GM19238 (cell line): Measurements from ENCODE around the gene IRX3.

Experiments
- DNase-seq: peaks from one replicate; pipeline ENCODE4 v3.0.0; 2011; ENCODE audit warnings: low spot score; ENCODE audit not compliant: insufficient read length

Gene IRX3

GRCh38 chr16:54286366-54287130 is at the start of gene IRX3:
TSS of gene IRX3 (minus strand) at chr16:54286787. CDS start at chr16:54286050, 737 bp downstream.
- DNase-seq: no peak

DNA sequence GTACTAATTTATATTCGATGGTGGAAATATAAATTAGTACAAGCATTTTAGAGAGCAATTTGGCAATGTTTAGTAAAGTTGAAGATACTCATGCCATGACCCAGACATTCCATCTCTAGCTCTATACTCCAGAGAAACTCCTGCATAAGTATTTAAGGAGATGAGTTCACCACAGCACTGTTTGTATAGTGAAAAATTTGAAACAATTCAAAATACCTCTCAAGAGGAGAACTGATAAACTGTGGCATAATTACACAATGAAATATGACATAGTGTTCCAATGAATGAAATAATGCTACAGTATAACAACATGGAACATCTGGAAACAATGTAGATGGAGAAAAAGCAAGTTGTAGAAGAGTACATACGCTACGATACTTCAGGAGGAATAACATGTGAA is 48.6 kb upstream of the IRX3 start:
- DNase-seq: no peak

GRCh38 chr16:54334208-54334607 is 47.6 kb upstream of the IRX3 start:
- DNase-seq: no peak

DNA sequence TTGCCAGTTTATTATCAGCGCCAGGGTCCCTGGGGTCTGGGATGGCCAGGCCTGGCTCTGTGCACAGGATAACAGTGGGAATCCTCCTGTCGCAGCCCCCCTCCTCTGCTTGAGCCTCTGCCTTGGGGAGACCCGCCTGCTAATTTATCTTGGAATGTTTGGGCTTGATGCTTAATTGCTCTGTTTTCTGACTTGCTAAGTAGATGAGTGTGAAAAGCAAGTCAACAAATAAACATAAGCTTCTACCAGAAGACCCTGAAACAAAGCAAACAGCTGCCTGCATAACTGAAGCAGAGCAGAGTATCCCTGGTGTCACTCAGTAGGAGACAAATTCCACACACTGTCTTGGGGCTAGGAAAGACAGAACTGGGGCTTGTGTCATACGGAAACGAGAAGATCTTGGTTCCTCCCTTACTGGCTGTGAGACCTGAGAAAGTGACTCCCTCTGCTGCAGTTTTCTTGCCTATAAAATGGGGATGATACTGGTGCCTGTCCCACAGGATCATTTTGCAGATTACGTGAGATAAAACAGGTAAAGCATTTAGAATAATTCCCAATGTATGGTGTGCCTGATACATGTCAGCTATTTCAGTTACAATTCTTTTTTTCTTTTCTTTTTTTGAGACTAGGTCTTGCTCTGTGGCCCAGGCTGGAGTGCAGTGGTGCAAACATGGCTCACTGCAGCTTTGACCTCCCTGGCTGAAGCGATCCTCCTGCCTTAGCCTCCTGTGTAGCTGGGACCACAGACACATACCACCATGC is 44.8 kb upstream of the IRX3 start:
- no peak for DNase-seq

DNA sequence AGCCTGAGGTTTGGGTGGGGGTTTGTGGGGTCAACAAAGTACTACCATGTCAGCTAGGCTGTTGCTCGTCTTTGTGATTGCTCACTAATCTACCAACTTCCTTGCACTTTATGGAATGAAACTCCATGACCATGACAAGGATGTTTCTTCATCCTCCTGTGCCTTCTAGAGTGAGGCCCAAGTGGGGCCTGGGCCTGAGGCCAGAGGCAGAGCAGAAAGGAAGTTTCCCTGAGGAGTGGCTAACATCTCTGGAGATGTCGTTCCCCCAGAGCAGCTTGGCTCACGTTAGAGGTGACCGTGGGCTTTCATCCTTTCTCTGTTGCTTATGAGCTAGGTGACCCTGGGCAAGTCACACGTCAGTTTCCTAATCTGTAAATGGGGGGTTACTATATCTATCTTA is 41.0 kb upstream of the IRX3 start:
- DNase-seq: no peak

GRCh38 chr16:54326266-54326662 is 39.7 kb upstream of the IRX3 start:
- no peak for DNase-seq

- DNase-seq: no peak
Measured at GRCh38 chr16:54325616-54326265, 39.2 kb upstream of the IRX3 start.

GRCh38 chr16:54324716-54325115 is 38.1 kb upstream of the IRX3 start:
- DNase-seq: no peak

DNA sequence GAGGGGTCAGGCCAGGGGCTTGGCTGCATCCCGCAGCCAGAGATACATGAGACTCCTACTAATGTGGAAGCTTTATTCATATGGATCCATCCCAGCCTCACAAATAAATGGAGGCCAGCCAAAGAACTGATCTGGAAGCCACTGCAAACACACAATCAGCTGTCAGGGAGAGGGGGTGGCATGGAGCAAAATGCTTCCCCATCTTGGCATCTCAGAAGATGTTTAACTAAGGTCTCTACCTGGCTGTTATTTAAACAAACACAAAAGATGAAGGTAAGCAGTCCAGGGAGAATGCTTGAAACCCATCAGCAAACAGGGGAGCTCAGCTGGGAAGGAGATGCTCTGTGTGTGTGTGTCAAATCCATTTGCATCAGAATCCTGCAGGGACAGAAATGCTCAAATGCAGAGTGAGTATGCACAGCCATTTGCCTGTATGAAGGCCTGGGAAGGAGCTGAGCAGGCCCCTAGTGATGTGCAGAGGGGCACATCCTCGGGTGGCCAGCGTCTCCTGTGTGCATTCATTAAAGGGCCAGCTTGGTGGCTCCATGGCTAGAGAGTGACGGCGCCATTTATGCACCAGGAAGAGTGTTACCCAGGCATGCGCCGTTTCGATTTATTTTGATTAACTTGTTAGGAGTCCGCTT is 34.2 kb upstream of the IRX3 start:
- no peak for DNase-seq

DNA sequence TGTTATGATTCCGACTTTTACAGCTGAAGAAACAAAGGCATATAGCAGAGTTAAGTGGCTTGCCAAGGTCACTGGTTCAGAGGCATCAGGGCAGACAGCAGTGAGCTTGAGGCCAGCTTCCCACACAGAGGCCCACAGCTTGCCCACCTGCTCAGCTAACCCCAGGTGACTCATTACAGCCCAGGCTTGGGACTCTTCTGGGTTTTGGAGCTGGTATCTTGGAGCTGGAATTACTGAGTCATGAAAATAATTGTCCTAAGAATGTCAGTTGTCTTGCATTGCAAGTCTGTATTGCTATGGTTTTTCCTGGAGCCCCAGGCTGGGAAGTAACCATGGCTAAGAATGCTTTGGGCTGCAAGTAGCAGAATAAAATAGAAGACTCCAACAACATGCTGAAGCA is 32.4 kb upstream of the IRX3 start:
- DNase-seq: no peak

GRCh38 chr16:54317101-54317611 is 30.6 kb upstream of the IRX3 start:
- no peak for DNase-seq

GRCh38 chr16:54316095-54316889 is 29.7 kb upstream of the IRX3 start:
- DNase-seq: no peak

DNA sequence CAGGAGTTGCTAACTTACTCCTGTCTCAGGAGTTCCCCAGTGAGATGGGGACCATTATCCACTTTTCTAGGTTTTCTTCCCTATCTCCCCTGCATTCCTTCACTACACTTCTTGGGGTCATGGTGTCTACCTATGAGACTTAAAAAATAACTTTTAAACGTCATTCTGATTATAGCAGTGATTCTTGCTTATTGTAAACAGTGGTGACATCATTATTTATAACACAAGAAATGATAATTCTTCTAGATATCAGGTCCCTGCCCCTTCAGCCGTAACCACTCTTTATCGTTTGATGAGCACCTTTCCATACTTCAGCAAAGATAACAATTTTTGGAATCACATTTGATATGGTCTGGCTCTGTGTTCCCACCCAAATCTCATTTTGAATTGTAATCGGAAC is 27.2 kb upstream of the IRX3 start:
- no peak for DNase-seq

DNA sequence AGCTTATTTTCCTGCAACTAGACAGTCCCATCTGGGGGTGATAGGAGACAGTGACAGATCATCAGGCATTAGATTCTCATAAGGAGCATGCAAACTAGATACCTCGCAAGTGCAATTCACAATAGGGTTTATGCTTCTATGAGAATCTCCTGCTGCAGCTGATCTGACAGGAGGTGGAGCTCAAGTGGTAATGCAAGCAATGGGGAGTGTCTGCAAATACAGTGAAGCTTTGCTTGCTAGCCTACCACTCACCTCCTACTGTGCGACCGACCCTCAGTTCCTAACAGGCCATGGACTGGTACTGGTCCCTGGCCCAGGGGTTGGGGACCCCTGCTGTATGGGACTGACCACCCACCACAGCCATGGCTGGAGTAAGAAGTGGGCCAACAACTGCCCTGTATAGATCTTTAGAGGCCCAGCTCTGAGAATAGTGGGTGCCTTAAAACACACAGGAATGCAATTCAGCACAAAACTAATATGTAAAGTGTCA is 26.0 kb upstream of the IRX3 start:
- no peak for DNase-seq

- DNase-seq: no peak
Measured at GRCh38 chr16:54309341-54309740, 22.8 kb upstream of the IRX3 start.

DNA sequence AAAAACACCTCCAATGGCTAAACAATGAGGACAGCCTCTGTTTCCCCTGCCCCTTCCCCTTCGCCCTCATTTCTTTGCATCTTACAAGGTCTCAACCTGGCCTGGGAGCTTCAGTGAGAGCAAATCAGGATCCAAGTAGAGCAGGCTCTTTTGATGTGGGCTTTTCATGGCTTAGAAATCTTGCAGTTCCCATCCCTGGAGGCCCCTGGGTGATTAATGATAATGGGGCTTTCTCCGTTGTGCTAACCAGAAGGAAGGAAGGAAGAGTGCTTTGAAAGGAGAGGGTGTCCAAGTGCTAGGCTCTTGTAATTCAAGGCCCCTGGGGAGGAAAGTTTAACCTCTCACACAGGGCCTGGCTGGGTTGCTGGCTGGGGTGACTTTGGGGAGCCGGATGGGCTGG is 18.5 kb upstream of the IRX3 start:
- DNase-seq: no peak

- no peak for DNase-seq
Measured at GRCh38 chr16:54303613-54304012, 17.0 kb upstream of the IRX3 start.

DNA sequence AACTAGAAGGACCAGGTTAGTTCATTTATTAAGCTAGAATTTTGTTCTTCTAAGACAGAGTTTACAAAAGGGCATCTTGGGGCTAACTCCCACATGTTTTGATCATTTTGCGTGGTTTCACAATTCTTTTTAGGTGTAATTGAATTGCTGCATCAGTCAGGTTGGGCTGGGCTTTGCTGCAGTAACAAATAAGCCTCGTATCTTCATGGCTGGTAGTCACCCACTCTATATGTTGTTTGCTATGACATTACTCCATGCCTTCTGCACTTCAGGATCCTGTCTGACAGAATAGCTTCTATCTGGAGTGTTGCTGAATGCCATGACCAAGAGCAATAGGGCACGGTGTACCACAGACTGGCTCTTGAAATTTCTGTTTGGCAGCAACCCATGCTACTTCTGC is 10.6 kb upstream of the IRX3 start:
- no peak for DNase-seq

DNA sequence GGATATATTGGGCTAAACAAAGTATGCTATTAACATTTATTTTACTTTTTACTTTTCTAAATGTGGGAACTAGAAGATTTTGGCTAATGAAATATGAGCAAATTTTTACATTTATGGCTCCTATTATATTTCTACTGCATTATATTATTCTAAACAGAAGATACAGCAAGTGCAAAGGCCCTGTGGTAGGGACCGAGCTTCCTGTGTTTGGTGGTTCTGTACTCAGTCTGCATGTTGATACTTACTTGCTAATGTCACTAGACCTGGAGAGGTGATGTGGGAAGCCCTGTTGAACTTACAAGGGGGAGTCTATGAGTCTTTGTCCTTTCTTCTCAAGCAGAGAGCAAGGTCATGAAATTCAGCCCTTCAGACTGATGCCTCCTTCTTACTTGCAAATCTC is 10.0 kb upstream of the IRX3 start:
- DNase-seq: no peak

GRCh38 chr16:54291656-54292487 is 5.3 kb upstream of the IRX3 start:
- DNase-seq: no peak
